GM21367 (cell line): ENCODE results near the gene MEIS1.

Experiments
- ATAC-seq: cut with Tn5 transposase; IDR thresholded peaks from one replicate; pipeline ENCODE4 v1.9.1; 2021; ENCODE audit not compliant: unreplicated experiment

MEIS1 gene

DNA sequence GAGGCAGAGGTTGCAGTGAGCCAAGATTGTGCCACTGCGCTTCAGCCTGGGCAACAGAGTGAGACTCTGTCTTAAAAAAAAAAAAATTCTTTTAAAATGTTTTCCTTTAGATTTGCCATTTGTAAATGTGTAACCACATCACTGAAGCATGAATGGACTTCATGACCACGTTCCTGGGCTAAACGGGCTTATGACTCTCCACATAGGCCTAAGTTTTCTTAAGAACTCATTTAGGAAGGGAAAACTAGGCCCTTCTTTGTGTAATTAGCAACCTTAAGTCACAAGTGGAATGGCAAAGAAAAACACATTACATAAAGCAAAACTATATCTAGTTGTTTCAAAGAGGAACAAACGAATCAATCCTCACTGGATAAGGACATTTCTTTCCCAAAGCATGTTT, 99.5 kb downstream of the MEIS1 start:
- no peak for ATAC-seq

DNA sequence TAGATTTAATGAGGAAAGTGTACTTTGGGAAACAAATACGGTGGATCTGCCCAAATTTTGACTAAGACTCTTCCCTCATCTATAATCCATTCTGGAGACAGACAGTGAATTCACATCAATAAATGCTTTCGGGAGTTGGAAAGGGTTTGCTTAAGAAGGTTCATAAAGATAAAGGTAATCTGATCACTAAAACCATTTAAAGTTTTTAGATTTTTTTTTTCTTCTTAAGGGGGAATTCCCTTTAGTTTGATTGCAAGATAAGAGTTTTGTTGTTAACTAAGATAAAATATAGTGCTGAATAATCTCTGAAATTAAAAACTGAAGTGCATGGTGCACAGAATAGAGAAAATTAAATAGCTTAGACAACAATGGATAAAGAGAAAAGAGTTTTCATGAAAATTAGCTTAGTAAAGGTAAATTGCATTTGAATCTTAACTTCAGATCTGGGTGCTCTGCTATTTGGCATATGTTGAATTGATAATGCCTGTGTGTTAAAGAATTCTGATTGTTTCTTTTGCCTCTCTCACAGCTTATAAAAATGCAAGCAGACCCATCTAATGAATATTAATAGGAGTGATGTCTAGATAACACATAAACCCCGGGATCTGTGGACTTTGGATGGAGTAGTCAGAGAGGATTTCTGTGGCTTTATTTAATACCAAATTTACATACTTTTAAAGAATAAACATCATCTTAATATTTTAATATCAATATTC, 100.8 kb downstream of the MEIS1 start:
- ATAC-seq = no peak

DNA sequence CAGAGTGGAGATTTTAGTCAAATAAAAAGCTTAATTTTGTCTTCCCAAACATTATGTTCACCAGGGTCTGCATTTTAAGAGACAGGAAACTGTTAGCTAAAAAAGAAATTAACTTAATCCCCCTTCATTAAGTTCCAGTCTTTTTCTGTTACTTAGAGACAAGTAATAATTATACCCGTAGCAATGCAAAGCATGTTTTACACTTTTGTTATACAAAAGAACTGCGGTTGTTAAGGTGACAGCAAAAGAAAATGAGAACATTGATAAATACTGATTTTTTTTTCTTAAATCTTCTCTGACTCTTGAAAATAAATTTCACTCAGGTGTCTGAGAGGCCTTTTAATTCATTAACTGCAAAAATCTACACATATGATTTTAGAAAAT, 101.4 kb downstream of the MEIS1 start:
- no peak for ATAC-seq

DNA sequence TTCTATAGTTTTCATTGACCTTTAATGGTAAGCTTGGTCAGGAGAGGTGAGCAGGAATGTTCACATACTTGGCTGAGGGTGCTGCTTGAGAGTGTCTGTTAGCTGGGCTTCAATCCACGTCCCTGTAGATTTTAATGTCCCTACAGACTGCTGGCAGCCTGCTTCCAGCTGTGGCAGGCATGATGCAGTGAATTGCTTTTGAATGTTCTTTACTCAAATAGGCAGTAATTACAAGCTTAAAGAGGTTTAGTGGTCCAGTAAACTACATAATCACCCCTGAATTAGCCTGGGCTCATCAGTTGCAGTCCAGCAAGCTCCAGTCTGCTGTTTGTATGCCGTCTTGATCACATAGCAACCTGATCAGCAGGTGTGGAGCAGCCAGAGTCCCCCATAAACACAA, 102.1 kb downstream of the MEIS1 start:
- no peak for ATAC-seq

DNA sequence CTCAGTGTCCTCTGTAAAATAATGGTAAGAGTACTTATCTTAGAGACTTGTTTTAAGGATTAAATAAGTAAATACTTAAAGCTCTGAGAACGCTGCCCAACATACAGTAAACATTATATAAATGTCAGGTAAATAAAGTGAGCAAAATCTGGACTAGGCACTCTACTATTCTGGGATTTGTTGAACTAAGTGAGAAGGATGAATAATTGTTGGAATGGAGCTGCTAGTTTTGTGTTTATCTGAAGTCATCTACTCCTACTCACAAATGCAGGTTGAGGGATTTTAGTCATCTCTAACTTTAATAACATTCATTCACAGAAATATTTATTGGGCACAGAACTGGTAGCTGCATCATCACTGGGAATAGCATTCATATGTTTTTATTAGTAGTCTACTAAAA, 103.4 kb downstream of the MEIS1 start:
- no peak for ATAC-seq

DNA sequence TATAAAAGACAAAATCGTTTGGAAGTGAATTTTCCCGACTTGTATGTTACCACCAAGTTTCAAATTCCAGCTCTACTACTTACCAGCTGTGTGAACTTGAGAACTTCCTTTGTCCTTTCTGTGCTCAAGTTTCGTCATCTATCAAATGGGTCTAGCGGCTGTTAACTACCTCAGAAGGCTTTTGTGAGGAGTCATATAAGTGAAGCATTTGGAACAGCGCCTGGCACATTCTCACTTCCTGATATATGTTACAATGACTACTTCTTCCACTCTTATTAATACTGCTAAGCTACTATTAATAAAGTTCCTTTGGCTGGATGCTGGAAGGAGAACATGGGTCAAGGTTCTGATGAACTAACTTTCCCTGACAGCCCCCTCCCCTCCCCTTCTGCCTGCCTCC, 104.5 kb downstream of the MEIS1 start:
- no peak for ATAC-seq

DNA sequence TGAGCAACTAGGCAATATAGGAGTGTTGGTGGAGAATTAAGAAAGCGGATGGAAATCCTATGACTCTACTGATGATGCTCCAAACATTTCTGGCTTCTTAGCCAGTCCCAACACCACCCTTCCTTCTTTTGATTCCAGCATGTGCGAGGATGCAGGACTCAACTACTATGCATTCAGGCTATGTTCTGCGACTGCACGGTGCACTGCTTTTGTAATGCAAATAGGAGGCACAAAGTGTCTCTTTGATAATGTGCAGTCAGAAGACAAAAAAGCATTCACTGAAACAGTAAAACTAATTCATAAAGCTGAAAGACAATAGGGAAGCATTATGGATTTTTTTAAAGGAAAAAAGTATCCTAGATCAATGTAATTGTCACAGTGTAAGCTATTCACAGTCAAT, 106.7 kb downstream of the MEIS1 start:
- ATAC-seq = no peak

DNA sequence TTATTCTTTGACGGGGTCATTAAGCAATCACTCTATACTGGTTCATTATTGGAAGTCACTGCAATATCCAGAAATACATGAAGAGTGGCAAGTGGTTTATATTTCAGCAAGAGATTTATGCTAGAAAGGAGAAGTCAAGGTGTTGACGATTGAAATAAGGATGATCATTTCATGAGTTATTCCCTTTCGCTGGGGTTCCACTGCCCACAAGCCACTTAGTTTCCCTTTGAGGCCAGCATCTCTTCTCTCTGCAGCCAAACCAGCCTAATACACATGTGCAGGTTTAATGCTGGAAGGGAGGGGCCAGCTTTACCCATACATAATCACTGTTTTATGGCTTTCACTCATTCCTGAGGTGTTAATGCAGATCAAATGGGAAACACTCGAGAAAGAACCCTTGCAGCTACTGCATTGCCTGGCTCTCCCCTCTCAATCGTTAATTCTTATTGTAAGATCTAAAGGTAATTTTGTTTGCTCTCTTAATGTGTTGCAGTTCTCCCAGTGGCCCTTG, 108.4 kb downstream of the MEIS1 start:
- no peak for ATAC-seq

DNA sequence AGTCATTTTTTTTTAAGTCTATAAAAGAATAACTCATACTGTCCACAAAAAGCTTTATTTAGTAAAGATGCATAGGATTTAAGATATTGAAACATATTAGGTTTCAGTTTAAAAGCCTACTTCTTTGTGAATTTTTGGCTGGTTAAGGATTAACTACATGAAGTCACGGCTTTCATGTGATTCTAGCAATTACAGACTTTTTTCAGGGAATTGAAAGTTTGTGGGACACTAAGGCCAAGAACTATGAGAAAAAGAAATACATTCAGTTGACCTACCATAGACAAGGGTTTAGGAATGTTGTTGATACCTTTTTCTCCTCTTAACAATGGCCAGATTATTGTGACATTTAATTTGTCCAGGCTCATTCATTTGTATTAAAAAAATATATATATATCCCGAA, 109.3 kb downstream of the MEIS1 start:
- ATAC-seq = no peak

DNA sequence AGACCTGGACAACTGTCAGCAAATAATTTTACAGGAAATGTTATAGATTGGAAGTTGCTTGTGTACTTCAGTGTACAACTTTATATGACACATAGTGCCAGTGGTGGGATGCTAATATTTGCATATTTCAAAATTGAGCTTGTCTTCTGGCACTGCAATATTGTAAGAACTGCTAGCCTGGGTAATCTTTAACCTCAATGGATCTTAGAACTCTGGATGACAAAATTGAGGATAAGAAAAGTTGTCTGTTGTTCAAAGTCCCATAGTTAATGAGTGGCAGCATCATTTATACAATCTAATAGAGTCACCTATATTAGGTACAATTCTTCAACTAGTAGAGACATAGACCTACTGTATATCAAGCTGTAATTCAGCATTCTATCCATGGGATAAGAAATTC, 110.3 kb downstream of the MEIS1 start:
- ATAC-seq = no peak

DNA sequence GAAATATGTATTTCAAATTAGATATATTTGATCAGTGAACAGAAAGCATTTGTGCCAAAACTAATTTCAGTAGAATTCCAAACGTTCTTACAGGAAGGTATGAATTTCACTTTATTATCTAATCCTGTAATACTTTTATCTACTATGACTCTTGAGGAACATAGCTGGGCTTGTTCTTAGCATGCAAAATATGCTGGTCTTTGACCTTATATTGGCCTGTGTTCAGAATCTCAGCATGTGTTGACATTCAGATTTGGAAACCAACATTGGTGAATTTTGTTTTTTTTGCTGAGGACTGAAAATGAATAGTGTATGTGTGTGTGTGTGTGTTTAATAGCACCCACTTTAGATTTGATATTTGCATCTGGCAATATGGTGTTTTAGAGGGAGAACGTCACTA, 112.2 kb downstream of the MEIS1 start:
- ATAC-seq = no peak

DNA sequence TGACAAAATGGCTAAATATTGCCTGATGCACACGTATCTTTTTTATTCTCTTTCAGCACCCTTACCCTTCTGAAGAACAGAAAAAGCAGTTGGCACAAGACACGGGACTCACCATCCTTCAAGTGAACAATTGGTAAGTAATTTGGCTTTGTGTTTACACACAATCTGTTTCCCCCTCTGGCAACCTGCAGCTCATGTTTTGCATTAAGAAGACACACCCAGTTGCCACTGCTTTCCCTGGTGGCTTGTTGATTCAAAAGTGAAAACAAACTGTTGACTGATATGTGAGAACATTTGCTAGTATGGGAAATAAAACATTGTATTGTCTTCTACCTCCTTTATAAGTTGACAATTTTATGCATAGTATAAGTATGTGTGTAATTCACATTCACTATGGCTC, 113.0 kb downstream of the MEIS1 start:
- ATAC-seq = no peak

DNA sequence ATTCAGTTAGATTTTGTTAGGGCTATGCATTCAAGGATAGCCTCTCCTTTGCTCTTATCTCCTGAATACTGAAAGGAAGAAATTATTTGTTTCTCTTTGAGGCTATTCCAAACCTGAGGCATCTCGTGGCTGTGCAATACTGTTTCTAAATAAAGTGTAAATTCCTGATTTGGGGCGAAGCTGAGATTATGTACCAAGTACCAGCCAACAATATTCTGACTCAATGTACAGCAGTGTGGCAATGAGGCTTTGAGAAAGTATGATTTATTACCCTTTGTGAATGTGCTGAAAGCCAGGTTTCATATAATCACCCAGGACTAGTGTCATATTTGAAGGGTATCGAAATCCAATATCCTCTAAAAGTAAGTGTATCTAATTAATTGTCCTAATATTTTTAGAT, 113.5 kb downstream of the MEIS1 start:
- ATAC-seq = no peak

DNA sequence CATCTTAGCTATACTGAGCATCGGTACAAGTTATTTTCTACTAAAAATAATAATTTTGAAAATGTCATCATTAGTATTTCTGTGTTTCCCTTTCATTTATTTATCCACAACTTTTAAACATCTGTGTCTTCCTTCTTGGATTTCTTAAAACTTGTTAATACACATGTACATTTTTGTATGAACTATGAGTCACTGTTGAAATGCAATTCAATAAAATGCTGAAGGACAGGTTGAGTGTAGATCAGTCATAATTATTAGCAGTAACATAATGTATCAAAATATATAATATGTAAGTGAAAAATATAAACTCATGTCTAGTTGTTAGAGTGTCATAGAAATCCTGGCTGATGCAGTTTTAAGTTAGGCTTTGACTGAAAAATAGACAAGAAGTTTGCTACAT, 115.9 kb downstream of the MEIS1 start:
- ATAC-seq = no peak

DNA sequence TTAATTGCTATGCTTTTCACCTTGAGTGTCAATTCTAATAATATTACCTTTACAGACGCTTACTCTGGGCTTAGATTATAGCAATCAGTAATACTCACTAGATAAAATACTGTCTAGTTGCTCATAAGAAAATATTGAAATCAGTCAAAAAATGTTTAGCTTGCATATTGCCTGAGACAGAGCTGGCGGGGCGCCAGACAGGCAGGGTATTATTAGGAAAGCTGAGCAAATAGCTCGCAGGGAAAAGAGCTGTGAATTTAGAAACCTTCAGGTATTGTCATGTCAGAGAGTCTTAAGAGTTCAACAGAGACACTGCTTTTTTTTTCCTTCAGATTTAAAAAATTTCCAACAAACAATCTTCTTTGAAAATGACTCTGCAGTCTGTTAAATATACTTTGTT, 118.4 kb downstream of the MEIS1 start:
- no peak for ATAC-seq

DNA sequence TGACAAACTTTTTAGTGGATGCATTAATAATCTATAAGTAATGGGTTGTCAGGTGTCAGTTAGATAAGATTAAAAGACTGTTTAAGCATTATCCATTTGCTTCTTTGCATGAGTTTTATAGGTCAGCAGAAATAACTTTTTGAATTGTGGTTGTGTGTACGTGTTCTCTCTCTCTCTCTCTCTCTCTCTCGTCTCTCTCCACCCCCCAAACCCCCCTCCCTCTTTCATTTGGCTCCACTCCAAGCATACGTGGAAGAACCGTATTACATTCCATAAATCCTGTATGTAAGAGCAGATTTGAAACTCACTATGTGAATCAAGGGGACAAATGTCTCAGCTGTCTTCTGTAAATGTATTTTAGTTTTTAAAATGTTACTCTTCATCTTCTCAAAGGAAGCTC, 120.2 kb downstream of the MEIS1 start:
- ATAC-seq = no peak

DNA sequence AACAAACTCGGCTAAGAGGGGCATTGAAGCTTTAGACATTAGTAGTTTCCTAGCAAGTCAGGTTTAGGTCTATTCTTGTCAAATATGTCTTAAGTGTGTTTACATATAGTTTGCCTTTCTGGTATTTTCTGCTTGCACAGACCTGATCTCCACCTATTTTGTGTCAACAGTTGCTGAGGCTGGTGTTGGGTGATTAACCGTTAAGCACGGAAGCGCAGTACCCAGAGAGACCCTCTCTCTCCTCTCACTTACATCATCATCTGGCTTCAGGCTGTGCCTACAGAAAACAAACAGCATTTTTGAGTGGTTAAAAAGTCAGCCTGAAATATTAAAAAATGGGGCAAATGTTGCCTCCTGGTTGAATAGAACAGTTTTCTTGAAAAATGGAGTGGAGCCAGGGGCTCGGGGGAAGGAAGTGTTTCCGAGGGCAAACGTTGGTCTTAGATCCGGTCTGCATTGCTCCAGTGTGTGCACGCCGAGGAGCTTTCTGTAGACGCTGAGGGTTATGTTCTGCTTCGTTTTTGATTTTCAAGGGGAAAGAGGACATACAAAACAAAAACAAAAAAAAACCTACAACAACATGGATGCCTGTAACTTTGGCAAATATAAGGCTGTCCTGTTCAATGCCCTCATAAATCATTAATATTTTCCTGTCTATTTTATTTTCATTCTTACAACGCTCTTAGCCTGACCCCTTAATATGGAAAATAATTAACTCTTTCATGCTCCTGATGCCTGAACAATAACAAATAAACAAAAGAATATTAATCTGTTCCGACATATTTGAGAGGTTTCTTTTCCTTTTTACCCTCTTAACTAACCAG, 120.8 kb downstream of the MEIS1 start:
- ATAC-seq = no peak

DNA sequence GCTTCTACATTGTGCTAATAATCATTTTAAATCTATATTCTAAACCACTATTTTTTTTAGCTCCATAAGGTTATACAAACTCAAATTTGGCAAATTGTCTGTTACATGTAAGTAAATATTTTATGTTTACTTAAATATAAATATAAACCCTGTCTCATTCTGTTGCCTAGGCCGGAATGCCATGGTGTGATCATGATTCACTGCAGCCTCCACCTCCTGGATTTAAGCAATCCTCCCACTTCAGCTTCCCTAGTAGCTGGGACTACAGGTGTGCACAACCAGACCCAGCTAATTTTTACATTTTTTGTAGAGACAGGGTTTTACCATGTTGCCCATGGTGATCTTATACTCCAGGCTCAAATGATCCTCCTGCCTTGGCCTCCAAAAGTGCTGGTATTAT, 124.7 kb downstream of the MEIS1 start:
- ATAC-seq = no peak

DNA sequence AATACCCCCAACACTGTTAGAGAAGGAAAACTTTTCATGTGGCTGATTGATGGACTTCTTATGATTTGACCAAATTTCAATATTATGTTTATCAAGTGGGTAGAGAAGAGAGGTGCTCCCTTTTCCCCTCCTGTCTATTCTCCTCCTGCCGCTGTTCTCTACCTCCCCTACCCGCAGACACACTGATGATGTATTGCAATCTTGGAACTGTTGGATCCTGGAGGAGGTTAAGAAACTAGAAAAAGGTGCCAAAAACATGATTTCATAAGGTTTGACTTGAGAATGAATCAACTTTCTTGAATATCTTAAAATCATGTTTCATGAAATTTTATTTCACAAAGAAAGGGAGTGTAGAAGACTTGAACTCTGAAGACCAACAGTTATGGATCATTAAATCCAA, 125.8 kb downstream of the MEIS1 start:
- no peak for ATAC-seq

DNA sequence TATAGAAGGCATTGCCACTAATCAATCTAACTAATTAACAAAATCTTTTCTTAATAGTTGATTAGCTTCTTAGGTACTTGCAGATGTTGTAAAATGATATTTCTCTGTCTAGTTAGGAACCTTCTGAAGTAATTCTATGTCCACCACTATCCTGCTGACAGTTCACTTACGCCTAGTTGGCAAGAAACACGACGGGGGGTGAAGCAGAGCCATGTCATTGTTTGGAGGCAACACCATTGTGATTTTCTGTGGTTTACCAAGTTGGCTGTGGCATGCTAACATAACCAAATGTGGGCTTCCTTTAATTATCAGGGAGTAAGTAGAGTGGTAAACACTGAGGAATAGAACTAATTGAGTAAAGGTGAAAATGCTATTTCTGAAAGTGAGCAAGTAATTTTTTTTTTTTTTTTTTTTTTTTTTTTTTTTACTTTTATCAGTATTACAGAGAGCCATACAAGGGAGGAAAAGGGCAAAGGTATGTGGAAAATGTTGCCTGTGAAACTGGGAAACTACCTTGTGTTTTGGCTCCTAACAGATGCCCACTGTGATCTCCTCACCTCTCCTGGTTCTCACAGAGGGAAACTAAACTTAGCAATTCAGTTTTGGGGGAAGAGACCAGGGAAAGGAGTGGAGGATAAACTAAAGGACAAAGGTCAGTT, 126.8 kb downstream of the MEIS1 start:
- ATAC-seq = no peak

DNA sequence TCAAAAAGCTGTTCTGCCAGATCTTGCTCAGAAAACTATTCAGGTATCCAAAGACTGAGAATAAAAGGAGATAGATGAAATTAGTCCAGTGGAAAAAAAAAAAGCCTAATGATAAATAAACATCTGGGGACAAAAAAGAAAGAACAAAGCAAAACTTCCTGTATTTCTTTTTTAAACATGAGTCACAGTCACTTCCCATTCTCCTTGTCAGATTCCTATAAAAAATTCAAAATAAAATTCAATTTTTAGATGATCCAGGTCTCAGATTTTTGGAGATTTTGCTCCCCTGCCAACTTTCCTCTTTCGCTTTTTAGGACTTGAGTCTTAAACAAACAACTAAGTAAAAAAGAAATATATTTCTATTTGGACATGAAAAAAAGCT, 127.4 kb downstream of the MEIS1 start:
- ATAC-seq = no peak

DNA sequence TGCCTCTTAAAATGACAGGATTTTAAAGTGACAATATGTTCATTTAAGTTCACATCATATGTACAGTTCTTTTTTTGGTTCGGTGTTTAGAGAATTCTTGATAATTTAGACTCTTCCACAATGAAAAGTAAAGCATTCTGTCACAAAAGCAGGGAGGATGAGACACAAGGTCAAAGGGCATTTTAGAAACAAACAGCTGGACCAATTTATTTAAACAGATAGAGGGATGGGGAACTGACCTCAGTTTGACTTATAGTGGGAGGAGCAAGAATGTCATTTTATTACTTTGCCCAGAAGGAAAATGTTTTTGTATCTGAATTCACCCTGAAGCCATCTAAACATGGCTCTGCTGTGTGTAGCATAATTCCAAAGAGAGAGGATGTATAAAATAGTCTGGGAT, 128.5 kb downstream of the MEIS1 start:
- ATAC-seq = no peak
